ENCODE measurements around the gene THSD4. TPM values are rescaled to one million over a fixed set of nuclear protein-coding genes. Genes with fewer than 3 reads are reported as not detected.

THSD4 gene
- total RNA-seq, 1 donor from 2014 or later = not detected

- intact Hi-C loops (cut with micrococcal nuclease) = no loop called here
These were observed 208.3 kb downstream of the THSD4 start for GRCh38 chr15:71323584-71323983.

- intact Hi-C loops (cut with micrococcal nuclease) = no loop called here
These were observed 210.2 kb downstream of the THSD4 start for GRCh38 chr15:71325481-71325880.

DNA sequence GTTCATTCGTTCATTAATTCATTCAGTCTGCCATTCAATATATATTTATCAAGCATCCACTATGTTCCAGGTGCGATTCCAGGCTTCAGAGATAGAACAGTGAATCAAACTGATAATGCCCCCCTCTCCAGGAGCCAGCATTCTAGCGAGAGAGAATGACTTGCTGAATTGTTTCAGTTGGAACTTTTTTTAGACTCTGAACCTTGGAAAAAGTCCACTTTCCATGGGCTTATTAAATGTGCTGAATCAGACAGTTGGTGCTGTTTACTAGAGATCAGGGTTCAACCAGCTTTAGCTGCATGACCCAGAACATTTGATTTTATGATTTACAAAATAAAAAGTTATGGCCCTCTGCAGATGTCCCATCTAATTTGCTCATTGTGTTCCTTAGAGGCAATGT is 213.2 kb downstream of the THSD4 start:
- intact Hi-C loops (cut with micrococcal nuclease) = no loop called here

- intact Hi-C loops (cut with micrococcal nuclease) = no loop called here
These were observed 213.8 kb downstream of the THSD4 start for GRCh38 chr15:71329041-71329440.

DNA sequence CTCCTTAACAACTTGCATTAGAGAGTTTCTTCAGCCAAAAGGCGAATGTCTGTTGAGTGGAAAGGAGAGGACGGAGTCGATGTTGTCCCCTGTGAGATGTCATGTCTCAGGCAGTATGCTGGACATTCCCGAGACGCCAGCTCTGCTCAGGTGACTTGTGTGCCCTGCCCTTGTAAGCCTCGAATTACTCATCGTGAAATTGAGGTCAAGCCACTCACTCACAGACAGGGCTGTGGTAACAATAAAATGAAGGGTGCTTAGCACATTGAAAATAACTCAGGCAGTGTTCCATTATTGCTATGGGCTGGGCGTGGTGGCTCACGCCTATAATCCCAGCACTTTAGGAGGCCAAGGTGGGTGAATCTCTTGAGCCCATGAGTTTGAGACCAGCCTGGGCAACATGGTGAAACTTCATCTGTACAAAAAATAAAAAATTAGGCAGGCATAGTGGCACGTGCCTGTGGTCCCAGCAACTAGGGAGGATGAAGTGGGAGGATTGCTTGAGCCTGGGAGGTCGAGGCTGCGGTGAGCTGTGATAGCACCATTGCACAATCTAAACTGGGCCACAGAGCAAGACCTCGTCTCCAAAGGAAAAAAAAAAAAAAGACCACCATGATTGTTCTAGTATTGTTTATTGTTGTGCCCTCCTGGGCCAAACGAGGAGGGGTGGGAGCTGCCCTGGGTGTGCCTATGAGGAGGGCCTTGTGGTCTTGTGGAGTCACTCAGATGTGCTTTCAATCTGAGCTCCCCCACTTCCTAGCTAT is 214.4 kb downstream of the THSD4 start:
- intact Hi-C loops (cut with micrococcal nuclease) = no loop called here

DNA sequence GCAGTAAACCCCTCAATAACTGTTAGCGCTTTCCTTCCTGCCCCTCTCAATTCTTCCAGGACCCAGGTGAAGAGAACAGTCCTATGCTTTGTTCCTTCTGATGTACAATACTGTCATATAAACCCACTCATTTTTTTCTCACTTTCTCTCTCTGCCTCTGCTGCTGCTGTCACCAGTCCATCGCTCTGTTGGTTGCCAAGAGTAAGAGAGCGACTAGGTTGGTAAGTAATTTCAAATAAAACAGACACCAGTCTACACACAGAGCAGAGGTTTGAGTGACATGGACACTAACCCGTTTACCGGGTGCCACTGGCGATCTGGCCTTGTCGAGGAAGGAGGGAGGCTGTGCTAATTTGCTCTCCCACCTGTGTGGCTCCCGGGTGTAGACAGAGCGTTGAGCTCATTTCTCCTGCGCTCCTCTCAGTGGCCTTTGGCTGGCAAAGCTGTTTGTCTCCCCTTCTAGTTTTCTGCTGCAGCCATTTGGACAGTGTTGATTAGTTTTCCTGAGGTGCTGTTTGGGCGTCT is 215.4 kb downstream of the THSD4 start:
- intact Hi-C loops (cut with micrococcal nuclease) = no loop called here

- intact Hi-C loops (cut with micrococcal nuclease) = no loop called here
These were observed 215.9 kb downstream of the THSD4 start for GRCh38 chr15:71331173-71331572.

DNA sequence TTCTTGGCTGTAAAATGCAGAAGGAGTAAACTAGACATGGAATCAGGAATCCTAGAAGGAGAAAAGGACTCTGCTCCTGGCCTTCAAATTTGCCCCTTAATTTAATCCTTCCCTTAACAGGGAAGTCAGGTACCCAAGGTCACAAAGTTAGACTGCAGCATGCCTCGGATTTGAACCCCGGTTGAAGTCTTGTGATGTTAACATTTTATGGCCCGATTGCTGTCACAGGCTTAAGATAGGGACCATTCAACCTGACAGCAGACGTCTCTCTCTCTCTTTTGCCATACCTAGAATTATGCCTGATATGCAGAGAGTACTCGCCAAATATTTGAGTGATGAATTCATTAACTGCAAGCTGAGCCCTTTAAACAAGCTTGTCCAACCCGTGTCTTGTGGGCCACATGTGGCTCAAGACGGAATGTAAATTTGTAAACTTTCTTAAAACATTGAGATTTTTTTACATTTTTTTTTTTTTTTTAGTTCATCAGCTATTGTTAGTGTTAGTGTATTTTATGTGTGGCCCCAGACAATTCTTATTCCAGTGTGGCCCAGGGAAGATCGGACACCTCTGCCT is 217.2 kb downstream of the THSD4 start:
- intact Hi-C loops (cut with micrococcal nuclease) = no loop called here

GRCh38 chr15:71333136-71333700 is 217.9 kb downstream of the THSD4 start:
- intact Hi-C loops (cut with micrococcal nuclease) = no loop called here

DNA sequence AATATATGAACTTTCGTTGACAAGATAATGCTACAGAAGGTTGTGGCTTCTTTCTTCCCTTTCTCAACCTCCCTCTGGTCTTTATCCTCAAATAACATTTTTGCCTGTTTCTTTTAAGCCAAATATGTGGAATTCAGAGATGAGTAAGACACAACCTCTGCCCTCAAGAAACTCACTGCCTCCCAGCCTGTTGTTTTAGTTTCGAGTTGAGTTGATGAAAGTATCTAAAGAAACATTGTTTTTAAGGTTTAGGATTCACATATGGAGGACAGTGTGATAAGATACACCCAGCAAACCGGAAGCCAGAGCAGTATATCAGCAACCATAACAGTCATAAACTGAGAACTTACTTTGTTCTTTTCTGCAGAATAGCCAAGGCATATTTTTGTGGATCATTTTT is 218.6 kb downstream of the THSD4 start:
- intact Hi-C loops (cut with micrococcal nuclease) = no loop called here

- intact Hi-C loops (cut with micrococcal nuclease) = no loop called here
These were observed 219.2 kb downstream of the THSD4 start for GRCh38 chr15:71334434-71334833.

DNA sequence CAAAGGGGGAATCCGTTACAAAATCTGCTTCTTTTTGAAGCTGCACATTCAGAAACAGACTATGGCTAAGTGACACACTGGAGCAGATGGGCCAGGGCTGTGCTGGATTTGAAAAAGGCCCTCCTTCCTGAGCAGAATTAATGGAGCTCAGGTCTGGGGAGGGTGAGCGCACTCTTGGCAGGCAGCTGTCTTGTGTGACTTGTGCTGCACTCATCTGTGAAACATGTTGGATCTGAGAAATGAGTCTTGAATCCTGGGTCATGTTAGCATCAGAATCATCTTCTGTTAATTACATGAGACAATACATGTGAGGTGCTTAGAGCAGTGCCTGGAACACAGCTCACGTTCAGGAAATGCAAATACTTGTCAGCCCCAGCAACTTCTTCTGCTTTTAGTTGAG is 219.6 kb downstream of the THSD4 start:
- intact Hi-C loops (cut with micrococcal nuclease) = no loop called here

DNA sequence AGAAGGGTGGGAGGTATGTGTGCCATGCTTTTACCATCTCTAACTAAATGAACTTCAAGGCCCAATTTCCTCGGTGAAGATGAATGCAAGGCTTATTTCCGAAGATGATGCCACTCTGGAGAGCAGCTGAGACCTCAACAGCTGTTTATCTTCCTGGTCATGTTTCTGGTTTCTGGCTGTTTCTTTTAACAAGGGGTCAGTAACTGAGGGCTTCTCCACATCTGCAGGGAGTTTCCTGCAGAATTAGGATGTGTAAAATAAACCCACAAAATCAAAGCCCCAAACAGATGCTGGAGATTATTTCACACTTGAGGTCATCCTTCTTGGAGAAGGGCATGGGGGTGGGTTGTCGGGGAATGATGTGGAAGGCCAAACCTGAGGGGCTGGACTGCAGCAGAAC is 220.3 kb downstream of the THSD4 start:
- intact Hi-C loops (cut with micrococcal nuclease) = no loop called here

- intact Hi-C loops (cut with micrococcal nuclease) = no loop called here
These were observed 221.4 kb downstream of the THSD4 start for GRCh38 chr15:71336671-71337070.

GRCh38 chr15:71337197-71337845 is 222.1 kb downstream of the THSD4 start:
- intact Hi-C loops (cut with micrococcal nuclease) = no loop called here

GRCh38 chr15:71338265-71338664 is 223.0 kb downstream of the THSD4 start:
- intact Hi-C loops (cut with micrococcal nuclease) = no loop called here

- intact Hi-C loops (cut with micrococcal nuclease) = no loop called here
These were observed 223.7 kb downstream of the THSD4 start for GRCh38 chr15:71338827-71339542.

DNA sequence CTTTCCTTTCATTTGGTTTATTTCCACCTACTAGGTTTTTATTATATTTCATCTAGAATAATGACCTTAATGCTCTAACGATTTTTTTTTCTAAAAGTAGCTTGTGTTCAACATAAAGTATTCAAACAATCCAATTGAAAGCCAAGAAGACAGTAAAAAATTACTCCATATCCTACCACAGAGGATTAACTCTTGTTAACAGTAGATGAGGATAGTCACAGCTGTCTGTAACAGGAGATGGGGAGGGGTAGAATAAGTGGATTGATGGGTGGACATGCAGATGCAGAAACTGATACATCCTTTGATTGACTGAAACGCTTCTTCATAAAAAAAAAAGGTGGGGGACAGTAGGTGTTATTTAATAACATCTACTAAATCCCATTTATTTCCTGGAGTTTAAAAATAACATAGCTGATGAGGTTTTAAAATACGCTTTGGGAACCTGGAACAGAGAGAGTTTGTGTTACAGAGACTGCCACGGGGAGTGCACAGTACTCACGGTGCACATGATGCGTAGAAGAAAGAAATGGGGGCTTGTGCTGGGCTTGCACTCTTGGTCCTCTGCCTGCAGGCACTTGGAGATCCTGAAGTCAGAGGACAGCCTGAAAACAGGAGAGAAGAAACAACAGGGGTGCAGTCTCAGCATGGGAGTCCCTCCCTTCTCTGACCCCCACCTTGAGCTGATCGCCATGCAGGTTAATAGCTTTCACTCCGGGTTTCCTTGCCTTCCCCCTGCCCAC is 226.7 kb downstream of the THSD4 start:
- intact Hi-C loops (cut with micrococcal nuclease) = no loop called here

DNA sequence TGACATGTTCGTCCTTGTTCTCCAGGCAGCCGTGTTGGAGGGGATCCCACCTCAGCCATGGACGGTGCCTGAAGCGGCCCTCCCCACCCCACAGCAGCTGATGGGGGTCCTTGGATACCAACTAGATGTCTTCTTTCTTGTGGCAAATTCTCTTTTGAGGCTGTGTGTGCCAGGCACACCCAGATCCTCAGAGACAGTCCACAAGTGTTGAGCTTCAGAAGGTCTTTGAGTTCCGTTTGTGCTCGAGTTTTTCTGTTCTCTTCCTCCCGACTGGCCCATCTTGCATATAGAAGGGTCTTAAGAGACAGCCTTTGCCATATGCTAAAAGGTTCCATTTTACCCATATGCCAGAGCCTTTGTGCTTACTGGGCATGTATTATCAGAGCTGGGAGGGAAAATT is 227.4 kb downstream of the THSD4 start:
- intact Hi-C loops (cut with micrococcal nuclease) = no loop called here

DNA sequence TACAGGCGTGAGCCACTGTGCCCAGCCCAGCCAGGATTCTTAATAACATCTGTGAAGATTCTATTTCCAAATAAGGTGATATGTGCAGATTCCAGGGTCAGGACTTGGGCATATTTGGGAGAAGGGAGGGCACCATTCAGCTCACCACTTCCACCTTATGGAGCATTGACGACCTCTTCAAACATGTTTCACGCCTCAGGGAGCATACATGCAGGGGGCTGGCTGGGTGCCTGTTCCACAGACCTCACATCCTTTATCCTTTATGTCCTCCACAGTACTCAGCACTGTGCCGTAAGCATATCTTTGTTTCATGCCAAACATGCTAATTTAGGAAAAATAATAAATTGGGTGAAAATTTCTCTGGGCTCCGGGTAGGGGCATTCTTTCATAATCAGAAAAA is 229.0 kb downstream of the THSD4 start:
- intact Hi-C loops (cut with micrococcal nuclease) = no loop called here

DNA sequence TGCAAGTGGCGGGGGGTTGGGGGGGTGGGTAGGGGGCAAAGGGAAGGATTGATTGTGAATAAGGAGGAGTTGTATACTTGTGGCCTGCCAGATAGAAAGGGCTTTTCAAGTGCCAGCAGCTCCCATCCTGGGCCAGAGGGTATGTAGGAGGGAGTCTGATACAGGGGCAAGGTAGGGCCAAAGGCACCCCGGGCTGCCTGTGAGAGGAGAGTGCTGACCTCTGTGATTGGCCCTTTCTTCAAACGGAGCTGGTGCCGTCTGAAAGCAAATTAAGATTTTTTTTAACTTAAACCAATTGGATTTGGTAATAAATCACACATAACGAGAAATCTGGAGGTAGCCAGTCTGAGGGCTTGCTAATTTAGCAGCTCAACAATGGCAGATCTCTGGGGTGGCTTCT is 229.9 kb downstream of the THSD4 start:
- intact Hi-C loops (cut with micrococcal nuclease) = no loop called here

All from T-helper 2 cell treated with Interferon-gamma antibody and Interleukin-4, amounts not matched to agents 100 ng/mL and 5 ng/mL, for 36 hours (primary cell).